HepG2 (cell line): ENCODE data around the gene KRTAP3-3. TPM values are rescaled to one million over a fixed set of nuclear protein-coding genes. Genes with fewer than 3 reads are reported as not detected.

Experiments used
- ATM ChIP-seq: fragments of 450-650 bp; IDR thresholded peaks from 2 replicates; pipeline ENCODE4 v1.7.1; 2017; ENCODE audit warnings: mild to moderate bottlenecking, borderline replicate concordance
- CHD2 ChIP-seq: IDR thresholded peaks from 2 replicates; pipeline ENCODE4 v1.6.1; 2011; ENCODE audit warnings: low read depth, low read length, improper control_type of control experiment
- CHD4 ChIP-seq: fragments of 200-600 bp; sonication (generic); IDR thresholded peaks from 2 replicates; pipeline ENCODE4 v1.7.0; 2017; ENCODE audit warnings: mild to moderate bottlenecking, low read length, borderline replicate concordance
- EEA1 ChIP-seq: sonication (generic); formaldehyde crosslinking; IDR thresholded peaks from 2 replicates; pipeline ENCODE4 v1.5.1; 2020; ENCODE audit warnings: mild to moderate bottlenecking, missing genetic modification reagents, borderline replicate concordance
- EP300 ChIP-seq, 3 experiments: sonication (generic) in 1 of 3; formaldehyde crosslinking in 1 of 3; IDR thresholded peaks; 2 replicates each; pipeline versions ENCODE4 v1.5.1 to v1.6.1; 2011 to 2020; ENCODE audit warnings: low read depth in 2 of 3, low read length in 2 of 3, borderline replicate concordance in 1 of 3, improper control_type of control experiment in 1 of 3, mild to moderate bottlenecking in 1 of 3, missing genetic modification reagents in 1 of 3, moderate library complexity in 1 of 3
- FOXA3 ChIP-seq: IDR thresholded peaks from 2 replicates; pipeline ENCODE4 v1.6.1; 2016; ENCODE audit warnings: missing genetic modification reagents, missing compliant biosample characterization
- IRF2 ChIP-seq: IDR thresholded peaks from 2 replicates; pipeline ENCODE4 v1.6.1; 2018; ENCODE audit warnings: missing genetic modification reagents, missing compliant biosample characterization
- ISX ChIP-seq: sonication (generic); formaldehyde crosslinking; conservative IDR thresholded peaks from 2 replicates; pipeline ENCODE4 v1.5.0; 2020; ENCODE audit warnings: missing genetic modification reagents
- JDP2 ChIP-seq: sonication (generic); formaldehyde crosslinking; IDR thresholded peaks from 2 replicates; pipeline ENCODE4 v1.8.1; 2022; ENCODE audit warnings: missing genetic modification reagents, borderline replicate concordance
- KLF13 ChIP-seq: sonication (generic); formaldehyde crosslinking; IDR thresholded peaks from 2 replicates; pipeline ENCODE4 v1.4.0; 2020; ENCODE audit warnings: mild to moderate bottlenecking, missing genetic modification reagents
- MED1 ChIP-seq: sonication (generic); formaldehyde crosslinking; IDR thresholded peaks from 2 replicates; pipeline ENCODE4 v1.4.0; 2020; ENCODE audit warnings: missing genetic modification reagents
- NCOR1 ChIP-seq: fragments of 200-600 bp; sonication (generic); IDR thresholded peaks from 2 replicates; pipeline ENCODE4 v1.7.0; 2017; ENCODE audit warnings: antibody characterized with exemption, low read length, borderline replicate concordance
- RFXANK ChIP-seq: IDR thresholded peaks from 2 replicates; pipeline ENCODE4 v1.6.1; 2016
- RFXAP ChIP-seq: sonication (generic); formaldehyde crosslinking; IDR thresholded peaks from 2 replicates; pipeline ENCODE4 v1.4.0; 2020; ENCODE audit warnings: missing genetic modification reagents, borderline replicate concordance
- SMAD3 ChIP-seq: sonication (generic); formaldehyde crosslinking; IDR thresholded peaks from 2 replicates; pipeline ENCODE4 v1.4.0; 2020; ENCODE audit warnings: missing genetic modification reagents
- SPEN ChIP-seq: sonication (generic); formaldehyde crosslinking; IDR thresholded peaks from 2 replicates; pipeline ENCODE4 v1.5.1; 2020; ENCODE audit warnings: low read depth, mild to moderate bottlenecking, missing genetic modification reagents
- TARDBP ChIP-seq: sonication (generic); formaldehyde crosslinking; IDR thresholded peaks from 2 replicates; pipeline ENCODE4 v1.8.0; 2022; ENCODE audit warnings: mild to moderate bottlenecking, missing genetic modification reagents
- TBX3 ChIP-seq: fragments of 450-650 bp; IDR thresholded peaks from 2 replicates; pipeline ENCODE4 v1.6.1; 2017; ENCODE audit warnings: antibody characterized with exemption, mild to moderate bottlenecking, inconsistent platforms, borderline replicate concordance
- ZNF543 ChIP-seq: sonication (generic); formaldehyde crosslinking; IDR thresholded peaks from 2 replicates; pipeline ENCODE4 v1.4.0; 2020; ENCODE audit warnings: mild to moderate bottlenecking, missing genetic modification reagents
- ZNF670 ChIP-seq: sonication (generic); formaldehyde crosslinking; IDR thresholded peaks from 2 replicates; pipeline ENCODE4 v1.8.0; 2022; ENCODE audit warnings: mild to moderate bottlenecking, missing genetic modification reagents, borderline replicate concordance
- ZNF792 ChIP-seq: IDR thresholded peaks from 2 replicates; pipeline ENCODE4 v1.6.1; 2016
- polyA plus RNA-seq, 8 experiments: library from polyadenylated mRNA; depleted of rRNA in 3 of 8; stranded (reverse) in 7 of 8; unstranded in 1 of 8; fragments of >200 nt; fragmentation: Illumina TruSeq in 4 of 8; extraction: Trizol in 4 of 8; gene quantifications; 2 replicates each; pipeline versions ENCODE4 v1.2.1 to v1.2.3, GENCODE V29; 2011 to 2016; ENCODE audit warnings: low read depth in 4 of 8, missing spikeins in 1 of 8, mixed read lengths in 1 of 8; ENCODE audit not compliant: insufficient read depth in 1 of 8
- total RNA-seq, 5 experiments: library from RNA; depleted of rRNA; stranded (reverse); fragments of >200 nt; fragmentation: Illumina TruSeq; extraction: Trizol; gene quantifications; 2 replicates each; pipeline ENCODE4 v1.2.3, GENCODE V29; 2016; ENCODE audit warnings: low read depth in 1 of 5
- TF ChIP-seq, protein P1 (sequence below): IDR thresholded peaks from 2 replicates; pipeline ENCODE4 v1.6.1; 2016; ENCODE audit warnings: mild to moderate bottlenecking
- TF ChIP-seq, protein P2 (sequence below): sonication (generic); formaldehyde crosslinking; IDR thresholded peaks from 2 replicates; pipeline ENCODE4 v1.5.1; 2020; ENCODE audit warnings: mild to moderate bottlenecking, missing genetic modification reagents
- TF ChIP-seq, protein P3 (sequence below), 2 experiments: fragments of 450-650 bp in 1 of 2; sonication (generic) in 1 of 2; formaldehyde crosslinking; IDR thresholded peaks; 2 replicates each; pipeline versions ENCODE4 v1.5.0 to v1.8.0; 2020 to 2022; ENCODE audit warnings: mild to moderate bottlenecking in 1 of 2, missing genetic modification reagents in 1 of 2
- TF ChIP-seq, protein P4 (sequence below): sonication (generic); formaldehyde crosslinking; IDR thresholded peaks from 2 replicates; pipeline ENCODE4 v1.9.0; 2022; ENCODE audit warnings: low read depth, missing genetic modification reagents

Gene KRTAP3-3
- total and polyA plus RNA-seq, 2 of the 13 experiments (the other 11 are each of a cell fraction or from before 2014, with no cell fraction given): not detected

DNA sequence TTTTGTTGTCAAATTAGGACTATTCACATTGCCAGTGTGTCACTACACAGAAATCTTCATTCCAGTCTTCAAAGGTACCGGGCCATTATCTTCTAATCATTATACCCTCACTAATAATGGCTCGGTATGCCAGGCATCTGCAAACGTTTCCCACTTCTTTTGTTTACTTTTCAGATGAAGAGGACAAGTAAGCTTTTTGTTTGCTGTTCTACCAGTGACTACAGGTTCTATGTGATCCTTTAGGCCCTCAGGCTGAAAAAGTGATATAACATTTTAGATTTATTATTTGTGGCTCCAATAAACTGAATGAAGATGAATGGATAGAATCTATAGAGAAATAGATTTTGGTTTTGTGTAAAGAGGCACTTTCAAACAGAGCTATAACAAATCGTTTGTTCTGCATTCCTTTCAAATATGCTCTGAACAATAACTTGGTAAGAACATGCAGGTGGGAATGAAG, 15.4 kb upstream of the KRTAP3-3 start (continued):
- peak; percentile 94 for TF ChIP-seq FOXA3 (CRISPR knock-in tag)
- peak; percentile 57; the same call in 1 of the 2 replicates for TF ChIP-seq NCOR1
- TF ChIP-seq MED1 (CRISPR knock-in tag): peak; percentile 89
- TF ChIP-seq, protein P1, sequence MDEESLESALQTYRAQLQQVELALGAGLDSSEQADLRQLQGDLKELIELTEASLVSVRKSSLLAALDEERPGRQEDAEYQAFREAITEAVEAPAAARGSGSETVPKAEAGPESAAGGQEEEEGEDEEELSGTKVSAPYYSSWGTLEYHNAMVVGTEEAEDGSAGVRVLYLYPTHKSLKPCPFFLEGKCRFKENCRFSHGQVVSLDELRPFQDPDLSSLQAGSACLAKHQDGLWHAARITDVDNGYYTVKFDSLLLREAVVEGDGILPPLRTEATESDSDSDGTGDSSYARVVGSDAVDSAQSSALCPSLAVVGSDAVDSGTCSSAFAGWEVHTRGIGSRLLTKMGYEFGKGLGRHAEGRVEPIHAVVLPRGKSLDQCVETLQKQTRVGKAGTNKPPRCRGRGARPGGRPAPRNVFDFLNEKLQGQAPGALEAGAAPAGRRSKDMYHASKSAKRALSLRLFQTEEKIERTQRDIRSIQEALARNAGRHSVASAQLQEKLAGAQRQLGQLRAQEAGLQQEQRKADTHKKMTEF (CRISPR knock-in tag): peak; percentile 64
- no peak for TF ChIP-seq CHD2
- TF ChIP-seq, protein P2, sequence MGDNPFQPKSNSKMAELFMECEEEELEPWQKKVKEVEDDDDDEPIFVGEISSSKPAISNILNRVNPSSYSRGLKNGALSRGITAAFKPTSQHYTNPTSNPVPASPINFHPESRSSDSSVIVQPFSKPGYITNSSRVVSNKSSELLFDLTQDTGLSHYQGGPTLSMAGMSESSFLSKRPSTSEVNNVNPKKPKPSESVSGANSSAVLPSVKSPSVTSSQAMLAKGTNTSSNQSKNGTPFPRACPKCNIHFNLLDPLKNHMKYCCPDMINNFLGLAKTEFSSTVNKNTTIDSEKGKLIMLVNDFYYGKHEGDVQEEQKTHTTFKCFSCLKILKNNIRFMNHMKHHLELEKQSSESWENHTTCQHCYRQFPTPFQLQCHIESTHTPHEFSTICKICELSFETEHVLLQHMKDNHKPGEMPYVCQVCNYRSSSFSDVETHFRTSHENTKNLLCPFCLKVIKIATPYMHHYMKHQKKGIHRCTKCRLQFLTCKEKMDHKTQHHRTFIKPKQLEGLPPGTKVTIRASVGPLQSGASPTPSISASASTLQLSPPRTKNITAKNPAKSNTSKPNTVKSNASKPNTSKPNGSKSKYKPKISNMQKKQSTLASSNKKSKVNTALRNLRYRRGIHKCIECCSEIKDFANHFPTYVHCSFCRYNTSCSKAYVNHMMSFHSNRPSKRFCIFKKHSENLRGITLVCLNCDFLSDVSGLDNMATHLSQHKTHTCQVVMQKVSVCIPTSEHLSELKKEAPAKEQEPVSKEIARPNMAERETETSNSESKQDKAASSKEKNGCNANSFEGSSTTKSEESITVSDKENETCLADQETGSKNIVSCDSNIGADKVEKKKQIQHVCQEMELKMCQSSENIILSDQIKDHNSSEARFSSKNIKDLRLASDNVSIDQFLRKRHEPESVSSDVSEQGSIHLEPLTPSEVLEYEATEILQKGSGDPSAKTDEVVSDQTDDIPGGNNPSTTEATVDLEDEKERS (CRISPR knock-in tag): no peak
- 0 out of 2 replicates have a peak, but pooled peaks have one; percentile 18 for TF ChIP-seq RFXANK (CRISPR knock-in tag)
- TF ChIP-seq TARDBP (CRISPR knock-in tag): peak; percentile 85
- no peak for TF ChIP-seq ZNF670 (CRISPR knock-in tag)
- TF ChIP-seq JDP2 (CRISPR knock-in tag): no peak
- TF ChIP-seq IRF2 (CRISPR knock-in tag): peak; percentile 78; the same call in 1 of the 2 replicates
- peak; percentile 88 for TF ChIP-seq SMAD3
- TF ChIP-seq ZNF543: no peak
- TF ChIP-seq, protein P3, sequence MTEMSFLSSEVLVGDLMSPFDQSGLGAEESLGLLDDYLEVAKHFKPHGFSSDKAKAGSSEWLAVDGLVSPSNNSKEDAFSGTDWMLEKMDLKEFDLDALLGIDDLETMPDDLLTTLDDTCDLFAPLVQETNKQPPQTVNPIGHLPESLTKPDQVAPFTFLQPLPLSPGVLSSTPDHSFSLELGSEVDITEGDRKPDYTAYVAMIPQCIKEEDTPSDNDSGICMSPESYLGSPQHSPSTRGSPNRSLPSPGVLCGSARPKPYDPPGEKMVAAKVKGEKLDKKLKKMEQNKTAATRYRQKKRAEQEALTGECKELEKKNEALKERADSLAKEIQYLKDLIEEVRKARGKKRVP (CRISPR knock-in tag; IDR thresholded peaks at IDR 0.05): no peak
- TF ChIP-seq, protein P4, sequence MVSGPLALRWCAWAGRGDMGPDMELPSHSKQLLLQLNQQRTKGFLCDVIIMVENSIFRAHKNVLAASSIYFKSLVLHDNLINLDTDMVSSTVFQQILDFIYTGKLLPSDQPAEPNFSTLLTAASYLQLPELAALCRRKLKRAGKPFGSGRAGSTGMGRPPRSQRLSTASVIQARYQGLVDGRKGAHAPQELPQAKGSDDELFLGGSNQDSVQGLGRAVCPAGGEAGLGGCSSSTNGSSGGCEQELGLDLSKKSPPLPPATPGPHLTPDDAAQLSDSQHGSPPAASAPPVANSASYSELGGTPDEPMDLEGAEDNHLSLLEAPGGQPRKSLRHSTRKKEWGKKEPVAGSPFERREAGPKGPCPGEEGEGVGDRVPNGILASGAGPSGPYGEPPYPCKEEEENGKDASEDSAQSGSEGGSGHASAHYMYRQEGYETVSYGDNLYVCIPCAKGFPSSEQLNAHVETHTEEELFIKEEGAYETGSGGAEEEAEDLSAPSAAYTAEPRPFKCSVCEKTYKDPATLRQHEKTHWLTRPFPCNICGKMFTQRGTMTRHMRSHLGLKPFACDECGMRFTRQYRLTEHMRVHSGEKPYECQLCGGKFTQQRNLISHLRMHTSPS (CRISPR knock-in tag): no peak
- peak; percentile 83; the same call in 1 of the 2 replicates for TF ChIP-seq CHD4
- peak; percentile 99 for TF ChIP-seq TBX3
- TF ChIP-seq ZNF792: 0 out of 2 replicates have a peak, but pooled peaks have one; percentile 54
- no peak for TF ChIP-seq EEA1 (CRISPR knock-in tag)
- no peak for TF ChIP-seq RFXAP (CRISPR knock-in tag)
- no peak for TF ChIP-seq SPEN (CRISPR knock-in tag)
- 0 out of 2 replicates have a peak, but pooled peaks have one; percentile 36 for TF ChIP-seq ATM
- TF ChIP-seq EP300 (IDR thresholded peaks at IDR 0.05; ENCODE audit: low read depth in 2 of 2, low read length in 2 of 2): peak; percentile 38 to 97; a peak in 3 of 4 replicates
- TF ChIP-seq EP300 (CRISPR knock-in tag; IDR thresholded peaks at IDR 0.05; ENCODE audit: borderline replicate concordance): peak; percentile 90
- TF ChIP-seq ISX (CRISPR knock-in tag): no peak
- TF ChIP-seq KLF13 (CRISPR knock-in tag): no peak
